Hematopoietic multipotent progenitor cell treated with erythropoietin and hydrocortisone succinate and interleukin-3 and kit ligand, for 15 days (in vitro differentiated cells): ENCODE results near the gene CKAP4.

ENCODE experiments used
- DNase-seq: peaks from one replicate; pipeline ENCODE4 v3.0.0-alpha.2; 2015; ENCODE audit warnings: low spot score

The CKAP4 gene

GRCh38 chr12:106195621-106196027 is 52.2 kb downstream of the CKAP4 start:
- no peak for DNase-seq

DNA sequence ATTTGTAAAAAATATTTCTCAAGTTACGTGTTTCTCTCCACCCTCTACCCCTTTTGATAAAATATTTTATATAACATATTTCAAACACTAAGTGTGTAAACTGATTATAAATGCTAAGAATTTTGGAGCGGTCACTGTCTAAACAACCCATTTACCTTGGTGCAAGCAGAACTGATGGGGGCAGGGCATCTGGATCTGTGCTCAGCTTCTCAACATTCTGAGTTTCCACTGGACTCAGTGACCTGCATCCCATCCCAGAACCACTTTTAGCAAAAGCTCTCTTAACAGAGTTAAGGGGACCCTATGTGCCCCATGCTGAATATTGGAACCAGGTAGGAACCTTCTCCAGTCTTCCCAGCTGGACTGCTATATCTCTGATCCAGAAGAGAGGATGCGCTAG is 53.5 kb downstream of the CKAP4 start:
- DNase-seq, result no peak

DNA sequence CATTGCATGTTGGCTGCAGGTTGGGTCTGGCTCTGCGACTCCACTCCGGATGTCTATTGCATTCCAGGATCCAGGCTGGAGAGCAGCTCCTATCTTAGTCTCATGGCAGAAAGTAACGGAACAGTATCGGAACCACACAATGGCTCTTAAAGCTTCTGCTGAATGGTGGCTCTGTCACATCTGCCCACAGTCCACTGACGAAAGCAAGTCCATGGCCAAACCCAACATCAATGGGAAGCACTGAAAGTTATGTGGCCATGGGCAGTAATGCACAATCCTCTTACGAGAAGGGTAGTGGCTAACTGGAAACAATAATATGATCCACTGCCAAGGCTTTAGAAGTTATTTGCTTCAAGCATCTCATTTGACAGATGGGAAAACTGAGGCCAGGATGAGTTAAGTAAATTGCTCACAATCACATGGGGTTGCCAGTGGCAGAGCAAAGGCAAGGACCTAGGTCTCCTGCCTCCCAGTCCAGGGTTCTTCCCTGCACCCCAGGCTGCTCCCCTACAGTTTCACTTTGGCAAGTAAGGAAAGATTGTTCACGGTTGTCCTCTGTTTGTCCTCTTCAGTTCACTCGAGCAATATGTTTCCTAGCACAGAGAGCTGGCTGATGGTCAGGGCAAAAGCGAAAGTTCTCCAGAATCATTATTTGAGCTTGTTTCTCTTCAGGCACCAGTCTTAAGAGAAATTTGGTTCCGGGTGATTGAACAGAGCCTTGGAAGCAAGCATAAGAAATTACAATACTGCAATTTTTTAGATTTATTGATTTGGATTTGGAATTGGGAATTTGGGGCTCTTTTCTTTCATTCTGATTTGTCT is 54.2 kb downstream of the CKAP4 start:
- DNase-seq, result no peak

DNA sequence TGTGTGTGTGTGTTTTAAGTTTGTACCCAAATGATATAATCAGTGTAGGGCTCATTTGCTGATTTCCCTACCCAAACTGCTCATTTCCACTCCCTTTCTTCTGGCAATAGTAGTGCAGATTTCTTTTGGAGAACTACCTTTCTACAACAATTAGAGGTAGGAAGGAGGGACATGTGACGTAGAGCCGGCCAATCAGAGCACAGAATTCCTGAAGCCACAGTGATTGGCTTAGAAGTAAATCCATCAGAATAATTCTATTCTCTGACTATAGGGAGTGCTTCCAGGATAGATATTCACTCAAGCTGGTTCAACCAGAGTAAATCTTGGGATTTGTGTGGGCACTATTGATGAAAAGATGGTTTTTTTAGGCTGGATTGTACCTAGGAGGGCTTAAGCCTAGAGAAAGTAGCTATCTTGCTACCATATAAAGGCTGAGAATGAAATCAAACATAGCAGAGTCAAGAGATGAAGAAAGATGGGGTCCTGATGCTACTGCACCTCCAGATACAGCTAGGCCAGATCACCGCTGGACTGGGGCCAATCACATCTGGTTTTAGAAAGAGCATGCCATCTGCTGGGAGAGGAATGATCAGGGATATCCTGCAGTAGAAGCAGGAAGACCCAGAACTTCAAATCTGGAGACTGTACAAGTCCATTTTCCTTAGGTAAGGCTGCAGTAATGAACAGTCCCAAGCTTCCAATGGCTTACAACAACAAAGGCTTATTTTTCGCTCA is 55.0 kb downstream of the CKAP4 start:
- DNase-seq, result no peak

GRCh38 chr12:106190581-106190980 is 57.2 kb downstream of the CKAP4 start:
- DNase-seq, result no peak

- DNase-seq, result no peak
These were observed 58.5 kb downstream of the CKAP4 start for GRCh38 chr12:106189341-106189740.

DNA sequence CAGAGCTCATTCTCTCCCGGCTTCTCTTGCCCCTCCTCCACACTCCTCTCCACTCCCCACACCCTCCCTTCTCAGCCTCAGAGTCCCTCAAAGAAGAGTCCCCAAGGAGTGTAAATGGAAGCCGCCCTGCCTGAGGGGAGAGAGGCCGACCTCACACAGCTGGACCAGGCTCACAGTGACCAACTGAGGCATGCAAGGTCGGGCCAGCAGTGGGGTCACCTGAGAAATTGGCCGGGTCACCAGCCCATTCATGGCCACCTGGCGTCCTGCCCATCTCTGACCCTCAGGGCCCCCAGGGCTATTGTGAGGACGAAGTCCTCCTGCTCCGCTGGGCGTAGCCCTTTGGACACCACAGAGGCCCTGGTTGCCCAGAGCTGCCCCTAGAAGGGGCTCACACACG is 59.6 kb downstream of the CKAP4 start:
- DNase-seq, result no peak
